DMS 273 (cell line): ENCODE data around the gene KLRK1.
"Not testable (repeated sequence)": the region's sequence is repeated elsewhere in the genome, so short reads cannot be mapped to it uniquely, and the experiment has no call there.

Experiments
- DNase-seq: peaks from one replicate; lab custom pipeline; 2025; ENCODE audit not compliant: unreplicated experiment; lab: John Stamatoyannopoulos, UW

KLRK1 gene

DNA sequence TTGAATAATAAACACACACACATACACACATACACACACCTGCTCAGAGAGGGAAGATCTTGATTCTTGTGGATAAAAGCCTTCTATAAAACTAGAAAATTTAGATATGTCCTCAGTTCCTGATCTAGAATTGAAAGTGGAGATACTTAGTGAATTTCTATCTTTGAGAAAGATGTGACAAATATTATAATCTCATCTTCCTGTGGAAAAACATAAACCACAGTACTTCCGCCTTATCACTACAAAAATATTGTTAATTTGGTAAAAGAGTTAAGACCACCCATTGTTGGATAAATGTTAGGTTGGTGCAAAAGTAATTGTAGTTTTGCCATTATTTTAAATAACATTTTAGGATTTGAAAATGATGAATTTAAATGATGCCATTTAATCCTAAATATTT, at the start of gene KLRK1:
Gene KLRK1, minus strand, starts transcription at position 138 of the 400 bp plus-strand sequence. CDS start 1,231 bp downstream, outside the sequence.
- no peak for DNase-seq

DNA sequence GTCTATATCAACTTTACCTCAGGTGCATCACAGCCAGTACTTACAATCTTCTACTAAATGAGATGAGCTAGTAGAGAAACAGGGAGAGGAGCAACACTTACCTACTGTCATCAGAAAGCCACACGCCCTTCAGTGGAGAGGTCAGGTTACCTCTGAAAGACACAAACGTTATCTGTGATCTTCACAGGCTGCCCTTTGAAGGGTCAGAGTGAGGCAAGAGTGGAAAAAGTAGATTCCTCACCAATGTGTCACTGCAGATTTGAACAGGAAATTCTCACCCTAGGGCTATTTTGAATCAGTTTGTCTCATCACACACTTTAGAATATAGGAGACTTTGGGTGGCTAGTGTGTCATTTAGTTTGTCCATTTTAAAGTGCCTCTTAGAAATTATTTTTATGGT, 47.8 kb upstream of the KLRK1 start:
- DNase-seq, result not testable (repeated sequence)

DNA sequence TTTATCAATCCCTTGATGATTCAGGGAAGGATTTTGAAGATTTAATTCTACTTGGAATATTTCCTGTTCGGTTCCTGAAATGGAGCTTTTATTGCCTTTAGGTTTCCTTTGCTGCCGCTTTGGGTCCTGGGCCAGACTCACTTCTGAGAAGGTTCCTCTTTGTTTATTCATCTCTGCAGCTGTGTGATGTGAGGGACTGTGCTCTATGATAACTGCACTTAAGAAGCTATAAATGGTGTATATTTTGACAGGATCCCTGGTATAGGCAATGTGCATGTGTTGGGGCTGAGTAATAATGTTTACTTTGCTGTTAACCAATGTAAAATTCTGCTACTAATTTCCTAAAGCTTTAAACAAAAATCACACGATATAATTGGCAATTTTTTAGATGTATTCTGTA, 46.0 kb upstream of the KLRK1 start, which contains the start of gene KLRC2:
Gene KLRC2, minus strand, starts transcription at position 195 of the 400 bp plus-strand sequence. Its CDS starts 24 bp downstream, at position 171.
- DNase-seq, result not testable (repeated sequence)

DNA sequence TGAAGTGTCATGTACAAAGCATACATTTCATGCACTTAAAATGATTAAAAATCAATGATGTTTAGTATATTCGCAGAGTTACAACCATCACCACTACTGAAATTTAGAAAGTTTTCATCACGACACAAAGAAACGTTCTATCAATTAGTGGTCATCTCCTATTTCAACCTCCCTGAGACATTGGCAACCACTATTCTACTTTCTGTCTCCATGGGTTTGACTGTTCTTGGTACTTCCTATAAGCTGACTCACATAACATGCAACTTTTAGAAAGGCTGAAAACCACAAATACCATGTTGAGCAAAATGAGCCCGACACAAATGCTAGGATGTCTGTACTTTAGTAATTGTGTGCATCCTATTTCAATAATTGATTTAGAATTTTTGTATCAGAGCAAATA, 40.8 kb upstream of the KLRK1 start:
- not testable (repeated sequence) for DNase-seq

DNA sequence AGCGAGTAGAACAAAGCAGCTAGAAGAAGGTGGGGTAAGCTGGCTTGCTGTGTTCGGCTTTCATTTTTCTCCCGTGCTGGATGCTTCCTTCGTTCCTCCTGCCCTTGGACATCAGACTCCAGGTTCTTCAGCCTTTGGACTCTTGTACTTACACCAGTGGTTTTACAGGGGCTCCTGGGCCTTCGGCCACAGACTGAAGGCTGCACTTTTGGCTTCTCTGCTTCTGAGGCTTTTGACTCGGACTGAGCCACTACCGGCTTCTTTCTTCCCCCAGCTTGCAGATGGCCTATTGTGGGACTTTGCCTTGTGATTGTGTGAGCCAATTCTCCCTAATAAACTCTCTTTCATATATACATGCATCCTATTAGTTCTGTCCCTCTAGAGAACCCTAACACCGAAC, 36.1 kb upstream of the KLRK1 start:
- not testable (repeated sequence) for DNase-seq

DNA sequence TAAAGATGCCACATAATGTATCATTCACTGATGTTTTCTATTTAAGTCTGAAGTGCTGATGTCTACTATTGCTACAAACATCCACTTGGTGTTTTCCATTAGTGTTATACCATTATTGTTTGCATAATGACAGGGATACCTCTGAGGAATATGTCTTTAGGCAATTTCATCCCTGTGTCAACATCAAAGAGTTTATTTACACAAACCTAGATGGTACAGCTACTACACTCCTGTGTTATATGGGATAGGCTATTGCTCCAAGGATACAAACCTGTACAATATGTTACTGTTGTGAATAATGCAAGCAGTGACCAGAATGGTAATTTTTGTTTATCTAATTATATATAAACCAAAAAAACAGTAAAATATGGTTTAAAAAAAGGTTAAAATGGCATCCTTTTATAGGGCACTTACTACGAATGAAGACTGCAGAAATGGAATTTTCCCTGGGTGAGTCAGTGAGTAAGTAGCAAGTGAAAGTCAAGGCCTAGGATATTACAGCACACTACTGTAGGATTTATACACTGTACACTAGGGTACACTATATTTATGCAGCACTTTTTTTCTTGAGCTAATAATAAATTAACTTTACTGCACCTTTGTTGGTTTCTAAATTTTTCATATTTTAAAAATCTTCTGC, 34.5 kb upstream of the KLRK1 start:
- not testable (repeated sequence) for DNase-seq

DNA sequence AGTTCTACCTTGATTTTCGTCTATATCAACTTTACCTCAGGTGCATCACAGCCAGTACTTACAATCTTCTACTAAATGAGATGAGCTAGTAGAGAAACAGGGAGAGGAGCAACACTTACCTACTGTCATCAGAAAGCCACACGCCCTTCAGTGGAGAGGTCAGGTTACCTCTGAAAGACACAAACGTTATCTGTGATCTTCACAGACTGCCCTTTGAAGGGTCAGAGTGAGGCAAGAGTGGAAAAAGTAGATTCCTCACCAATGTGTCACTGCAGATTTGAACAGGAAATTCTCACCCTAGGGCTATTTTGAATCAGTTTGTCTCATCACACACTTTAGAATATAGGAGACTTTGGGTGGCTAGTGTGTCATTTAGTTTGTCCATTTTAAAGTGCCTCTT, 32.3 kb upstream of the KLRK1 start:
- DNase-seq, result not testable (repeated sequence)

DNA sequence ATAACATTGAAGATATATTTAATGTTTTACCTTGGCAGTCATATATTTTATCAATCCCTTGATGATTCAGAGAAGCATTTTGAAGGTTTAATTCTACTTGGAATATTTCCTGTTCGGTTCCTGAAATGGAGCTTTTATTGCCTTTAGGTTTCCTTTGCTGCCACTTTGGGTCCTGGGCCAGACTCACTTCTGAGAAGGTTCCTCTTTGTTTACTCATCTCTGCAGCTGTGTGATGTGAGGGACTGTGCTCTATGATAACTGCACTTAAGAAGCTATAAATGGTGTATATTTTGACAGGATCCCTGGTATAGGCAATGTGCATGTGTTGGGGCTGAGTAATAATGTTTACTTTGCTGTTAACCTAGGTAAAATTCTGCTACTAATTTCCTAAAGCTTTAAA, 30.5 kb upstream of the KLRK1 start, which contains the start of gene KLRC3:
Gene KLRC3, minus strand, starts transcription at position 262 of the 400 bp plus-strand sequence. Its CDS starts 45 bp downstream, at position 217.
- not testable (repeated sequence) for DNase-seq

DNA sequence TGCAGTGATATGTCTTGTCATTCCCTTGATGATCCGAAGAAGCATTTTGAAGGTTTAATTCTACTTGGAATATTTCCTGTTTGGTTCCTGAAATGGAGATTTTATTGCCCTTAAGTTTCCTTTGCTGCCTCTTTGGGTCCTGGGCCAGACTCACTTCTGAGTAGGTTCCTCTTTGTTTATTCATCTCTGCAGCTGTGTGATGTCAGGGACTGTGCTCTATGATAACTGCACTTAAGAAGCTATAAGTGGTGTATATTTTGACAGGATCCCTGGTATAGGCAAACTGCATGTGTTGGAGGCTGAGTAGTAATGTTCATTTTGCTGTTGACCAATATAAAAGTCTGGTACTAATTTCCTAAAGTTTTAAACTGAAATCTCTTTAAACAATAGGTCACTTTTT, 19.6 kb upstream of the KLRK1 start, which contains the start of gene KLRC4:
Gene KLRC4, minus strand, starts transcription at position 366 of the 400 bp plus-strand sequence. Its CDS starts 182 bp downstream, at position 184.
- DNase-seq, result no peak

DNA sequence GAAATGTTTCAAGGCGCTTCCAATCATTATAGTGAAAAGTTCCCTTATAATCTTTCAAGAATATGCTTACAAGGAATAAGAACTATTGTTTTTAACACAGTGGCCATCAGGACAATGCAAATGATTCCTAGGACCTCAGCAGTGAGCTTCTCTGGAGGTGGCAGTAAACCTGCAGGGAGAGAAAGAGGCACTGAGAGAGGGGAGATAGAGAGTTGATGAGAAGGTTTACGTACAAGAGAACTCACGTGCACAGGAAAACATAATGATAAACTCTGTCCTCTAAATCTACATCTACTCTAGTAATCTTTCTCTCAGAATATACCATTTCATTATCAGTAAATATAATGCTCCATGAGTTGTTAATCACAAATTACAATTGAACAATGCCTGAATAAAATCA, 19.0 kb upstream of the KLRK1 start:
- no peak for DNase-seq

DNA sequence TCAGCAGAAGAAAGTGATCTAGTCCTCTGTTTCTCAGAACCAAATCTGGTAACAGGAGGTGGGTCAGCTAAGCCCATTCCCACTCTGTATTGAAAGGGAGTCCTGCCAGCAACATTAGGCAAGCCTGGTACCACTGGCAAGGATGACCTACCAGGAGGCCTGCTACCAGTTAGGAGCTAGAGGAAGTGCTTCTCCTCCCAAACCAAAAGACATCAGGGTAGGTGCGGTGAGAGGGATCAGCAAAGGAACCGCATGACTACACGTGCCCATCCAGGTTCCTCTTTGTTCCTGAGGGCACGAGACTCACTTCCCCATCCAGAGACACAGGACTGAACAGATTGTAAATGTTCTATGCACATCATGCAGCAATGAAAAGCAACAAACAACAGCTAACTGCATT, 16.9 kb upstream of the KLRK1 start:
- no peak for DNase-seq

DNA sequence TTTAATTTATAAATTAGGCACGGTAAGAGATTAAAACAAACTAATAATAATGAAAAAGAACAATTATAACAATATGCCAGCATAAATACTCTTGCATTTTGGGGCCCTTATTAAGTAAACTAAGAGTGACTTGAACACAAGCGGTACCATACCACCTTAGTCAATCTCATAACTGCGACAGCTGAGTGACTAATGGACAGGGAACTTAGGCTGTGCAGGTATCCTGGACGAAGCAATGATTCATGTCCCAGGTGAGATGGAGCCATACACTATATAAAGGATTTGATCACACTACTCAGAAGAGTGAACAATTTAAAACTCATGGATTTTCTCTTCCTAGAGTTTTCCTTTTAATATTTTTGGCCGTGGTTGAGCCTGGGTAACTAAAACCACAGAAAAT, 15.5 kb upstream of the KLRK1 start:
- DNase-seq, result no peak

DNA sequence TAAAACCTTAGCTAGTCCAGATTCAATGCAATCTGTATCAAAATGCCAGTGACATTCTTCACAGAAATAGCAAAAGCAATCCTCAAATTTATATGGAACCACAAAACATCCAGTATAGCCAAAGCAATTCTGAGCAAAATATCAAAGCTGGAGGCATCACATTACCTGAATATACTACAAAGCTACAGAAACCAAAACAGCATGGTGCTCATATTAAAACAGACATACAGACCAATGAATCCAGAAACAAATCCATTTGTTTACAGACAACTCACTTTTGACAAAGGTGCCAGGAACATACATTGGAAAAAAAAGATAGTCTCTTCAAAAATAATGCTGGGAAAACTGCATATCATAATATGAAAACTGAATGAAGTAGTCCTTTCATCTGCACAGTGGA, 15.0 kb upstream of the KLRK1 start:
- DNase-seq, result no peak

DNA sequence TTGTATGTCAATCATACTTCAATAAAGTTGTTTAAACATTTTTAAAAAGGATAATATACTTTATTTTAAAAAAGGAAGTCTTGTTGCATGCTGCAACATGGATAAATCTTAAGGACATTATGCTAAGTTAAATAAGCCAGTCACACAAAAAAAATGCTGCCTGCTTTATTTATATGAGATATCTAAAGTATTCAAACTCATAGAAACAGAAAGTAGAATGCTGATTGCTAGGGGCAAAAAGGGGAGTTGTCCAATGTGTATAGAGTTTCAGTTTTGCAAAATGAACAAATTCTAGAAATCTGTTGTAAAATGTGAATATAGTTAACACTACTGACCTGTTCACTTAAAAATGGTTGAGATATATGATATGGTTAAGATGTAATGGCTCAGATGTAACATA, 11.0 kb upstream of the KLRK1 start:
- DNase-seq, result no peak

DNA sequence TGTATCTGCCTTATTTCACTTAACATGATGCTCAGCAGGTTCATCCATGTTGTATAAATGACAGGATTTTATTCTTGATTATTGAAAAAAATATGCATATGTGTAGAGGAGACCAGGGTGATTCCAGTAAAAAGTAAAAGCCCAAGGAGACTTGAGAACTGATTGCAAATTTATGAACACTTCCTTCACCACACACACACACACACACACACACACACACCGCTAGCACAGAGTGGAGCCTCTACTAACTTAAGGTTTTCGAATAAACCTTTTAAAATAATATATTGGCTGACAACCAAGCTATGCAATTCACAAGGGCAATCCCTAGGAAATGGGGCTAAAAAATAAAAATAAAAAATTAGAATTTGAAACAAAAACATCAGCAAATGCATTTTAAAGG, 8.3 kb upstream of the KLRK1 start:
- no peak for DNase-seq

DNA sequence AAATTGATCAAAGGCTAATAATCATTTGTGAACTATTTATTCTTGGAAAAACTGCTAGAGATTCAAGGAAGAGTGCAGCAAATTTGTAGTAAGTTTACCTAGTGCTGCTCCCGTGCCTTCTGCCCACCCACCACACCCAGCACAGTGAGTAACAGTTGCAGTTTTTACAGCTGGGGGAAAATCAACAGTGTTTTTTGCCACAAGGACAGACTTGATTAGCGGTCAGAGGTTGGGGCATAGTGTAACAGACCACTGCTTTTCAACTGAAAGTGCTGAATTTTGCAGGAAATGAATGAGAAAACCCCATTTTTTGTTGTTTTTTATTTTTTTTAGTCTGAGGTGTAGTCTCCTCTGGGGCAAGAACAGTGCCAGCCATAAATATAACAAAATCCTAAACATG, 7.5 kb upstream of the KLRK1 start:
- DNase-seq, result no peak

DNA sequence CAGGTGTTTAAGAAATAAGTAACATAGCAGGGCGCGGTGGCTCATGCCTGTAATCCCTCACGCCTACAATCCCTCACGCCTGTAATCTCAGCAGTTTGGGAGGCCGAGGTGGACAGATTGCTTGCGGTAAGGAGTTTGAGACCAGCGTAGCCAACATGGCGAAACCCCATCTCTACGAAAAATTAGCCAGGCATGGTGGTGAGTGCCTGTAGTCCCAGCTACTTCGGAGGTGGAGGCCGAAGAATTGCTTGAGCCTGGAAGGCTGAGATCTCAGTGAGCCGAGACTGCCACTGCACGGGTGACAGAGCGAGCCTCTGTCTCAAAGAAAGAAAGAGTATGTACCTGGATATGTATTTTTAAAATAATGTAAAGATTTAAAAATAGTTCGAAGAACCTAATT, 6.3 kb upstream of the KLRK1 start:
- DNase-seq, result not testable (repeated sequence)

DNA sequence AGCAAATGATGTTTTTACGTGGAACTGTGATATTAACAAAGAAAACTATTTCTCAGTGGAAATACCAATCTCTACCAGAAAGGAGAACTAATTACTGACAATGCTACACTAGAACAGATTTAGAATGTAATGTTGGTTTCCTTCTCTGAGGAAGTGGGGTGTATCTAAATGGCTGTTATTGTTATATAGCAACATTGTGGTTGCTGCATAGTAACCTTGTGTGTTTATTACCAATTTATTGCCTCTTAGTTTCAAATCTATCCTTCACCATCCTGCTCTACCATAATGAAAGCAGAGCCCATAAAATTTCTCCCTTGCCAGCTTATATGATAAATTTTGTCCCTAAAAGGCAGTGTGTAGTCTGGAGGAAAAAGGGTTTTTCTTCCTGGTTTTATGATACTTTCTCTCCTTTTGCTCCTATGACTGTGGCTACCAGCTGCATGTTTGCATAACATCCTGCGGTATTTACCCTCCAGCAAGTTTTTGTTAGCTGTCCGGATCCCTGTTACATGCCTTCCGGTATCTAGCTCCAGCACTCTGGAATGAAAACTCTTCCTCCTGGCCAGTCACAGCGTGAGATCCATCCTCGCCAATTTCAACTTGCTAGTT, 5.7 kb upstream of the KLRK1 start:
- no peak for DNase-seq

DNA sequence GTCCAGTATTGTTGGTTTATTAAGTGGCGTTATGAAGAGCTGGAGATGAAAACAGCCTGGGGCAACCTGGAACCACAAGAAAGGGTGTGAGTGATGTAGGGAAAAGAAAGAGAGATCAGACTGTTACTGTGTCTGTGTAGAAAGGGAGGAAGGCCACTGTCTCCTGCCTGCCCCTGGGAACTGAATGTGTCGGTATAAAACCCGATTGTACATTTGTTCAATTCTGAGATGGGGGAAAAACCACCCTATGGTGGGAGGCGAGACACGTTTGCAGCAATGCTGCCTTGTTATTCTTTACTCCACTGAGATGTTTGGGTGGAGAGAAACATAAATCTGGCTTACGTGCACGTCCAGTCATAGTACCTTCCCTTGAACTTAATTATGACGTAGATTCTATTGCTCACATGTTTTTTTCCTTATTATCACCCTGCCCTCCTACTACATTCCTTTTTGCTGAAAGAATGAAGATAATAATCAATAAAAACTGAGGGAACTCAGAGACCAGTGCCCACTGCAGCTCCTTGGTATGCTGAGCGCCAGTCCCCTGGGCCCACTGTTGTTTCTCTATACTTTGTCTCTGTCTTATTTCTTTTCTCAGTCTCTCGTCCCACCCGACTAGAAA, 4.8 kb upstream of the KLRK1 start:
- DNase-seq, result not testable (repeated sequence)

DNA sequence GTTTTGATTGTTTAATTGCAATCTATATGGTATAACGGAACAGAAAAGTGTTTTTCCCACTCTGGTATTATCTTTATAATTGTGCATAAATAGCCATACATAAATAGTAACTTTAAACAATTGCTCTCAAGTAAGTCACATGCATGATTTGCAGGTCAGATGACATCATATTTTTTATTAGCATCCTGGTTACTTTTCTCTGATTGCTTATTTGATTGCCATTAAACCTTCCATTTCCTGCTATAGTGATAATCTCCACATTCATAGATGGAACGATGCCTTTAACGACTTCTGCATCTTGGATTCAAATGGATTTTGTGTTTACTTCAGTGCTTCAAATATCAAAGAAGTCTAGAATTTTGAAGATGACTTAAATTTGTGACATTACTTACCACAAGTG, 3.5 kb upstream of the KLRK1 start:
- DNase-seq, result no peak

DNA sequence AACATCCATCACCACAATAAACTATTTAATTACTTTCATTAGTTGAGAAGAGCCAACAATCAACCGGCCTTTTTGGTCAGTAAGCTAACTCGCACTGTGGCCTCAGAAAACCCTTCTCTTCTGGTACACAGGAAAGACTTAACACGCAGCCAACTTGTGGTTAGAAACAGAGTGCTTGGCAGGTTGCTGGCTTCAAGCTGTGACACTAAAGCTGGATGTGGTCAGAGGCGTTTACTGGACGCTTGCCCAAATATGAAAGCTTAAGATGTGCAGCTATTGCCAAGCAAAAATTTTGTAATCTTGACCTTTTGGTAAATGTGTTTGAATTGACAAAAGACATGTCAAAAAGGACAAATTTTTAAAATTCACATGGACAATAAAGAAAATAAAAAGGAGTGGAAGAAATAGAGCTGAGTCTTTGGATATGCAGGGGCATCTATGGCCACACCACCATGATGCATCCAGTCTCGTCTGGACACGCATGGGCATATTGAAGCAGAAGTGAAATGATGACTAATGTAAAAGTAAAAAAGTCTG, 2.6 kb upstream of the KLRK1 start:
- peak; percentile 14 for DNase-seq

DNA sequence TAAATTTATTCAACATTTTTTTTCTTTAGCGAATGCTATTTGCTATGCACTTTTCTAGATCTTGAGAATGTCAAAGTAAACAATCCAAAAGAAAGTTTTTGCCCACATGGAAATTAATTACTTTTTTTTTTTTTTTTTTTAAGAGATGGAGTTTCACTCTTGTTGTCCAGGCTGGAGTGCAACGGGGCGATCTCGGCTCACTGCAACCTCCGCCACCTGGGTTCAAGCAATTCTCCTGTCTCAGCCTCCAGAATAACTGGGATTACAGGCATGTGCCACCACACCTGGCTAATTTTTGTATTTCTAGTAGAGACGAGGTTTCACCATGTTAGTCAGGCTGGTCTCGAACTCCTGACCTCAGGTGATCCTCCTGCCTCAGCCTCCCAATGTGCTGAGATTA, 1.1 kb upstream of the KLRK1 start:
- not testable (repeated sequence) for DNase-seq
